ENCODE results near the gene SOX30.
"Not testable (repeated sequence)": the region's sequence is repeated elsewhere in the genome, so short reads cannot be mapped to it uniquely, and the experiment has no call there.

SOX30 gene

DNA sequence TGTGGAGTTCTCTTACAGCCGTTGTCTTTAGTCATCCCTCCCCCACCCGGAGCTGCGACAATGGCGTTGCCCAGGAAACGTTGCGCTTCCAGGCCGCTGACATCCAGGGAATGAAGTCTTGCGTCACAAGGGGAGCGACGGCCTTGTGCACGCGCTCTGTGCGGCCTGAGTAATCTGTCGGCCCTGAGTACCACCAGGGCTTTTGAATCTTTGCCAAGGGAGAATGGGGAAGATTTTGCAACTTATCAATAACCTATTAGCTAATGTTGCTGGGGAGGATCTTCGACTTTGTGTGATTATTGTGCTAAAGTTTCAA lies at the start of gene SOX30:
Gene SOX30 (minus strand): TSS at position 62 of the 316 bp plus-strand sequence. CDS start 360 bp downstream, outside the sequence.
- DNase-seq (ENCODE audit: low spot score) = no peak

DNA sequence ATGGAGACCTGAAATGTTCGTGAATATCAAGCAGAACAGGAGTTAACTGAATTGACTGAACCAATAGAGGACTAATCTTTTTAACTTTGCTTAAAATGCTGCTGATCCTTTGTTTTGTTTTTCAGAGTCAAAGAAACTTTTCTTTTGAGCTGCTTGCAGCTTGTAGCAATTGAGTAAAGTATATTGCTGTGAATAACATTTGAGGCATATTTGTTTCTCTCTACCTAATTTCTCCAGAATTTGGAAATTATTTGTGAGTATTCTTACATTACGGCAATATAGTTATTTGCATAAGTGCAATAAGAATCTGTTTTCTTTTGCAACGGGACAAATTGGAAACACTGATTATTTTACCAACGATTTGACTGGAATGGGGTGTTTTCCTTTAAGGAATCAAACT lies 46.4 kb upstream of the SOX30 start:
- not testable (repeated sequence) for DNase-seq (ENCODE audit: low spot score)

DNA sequence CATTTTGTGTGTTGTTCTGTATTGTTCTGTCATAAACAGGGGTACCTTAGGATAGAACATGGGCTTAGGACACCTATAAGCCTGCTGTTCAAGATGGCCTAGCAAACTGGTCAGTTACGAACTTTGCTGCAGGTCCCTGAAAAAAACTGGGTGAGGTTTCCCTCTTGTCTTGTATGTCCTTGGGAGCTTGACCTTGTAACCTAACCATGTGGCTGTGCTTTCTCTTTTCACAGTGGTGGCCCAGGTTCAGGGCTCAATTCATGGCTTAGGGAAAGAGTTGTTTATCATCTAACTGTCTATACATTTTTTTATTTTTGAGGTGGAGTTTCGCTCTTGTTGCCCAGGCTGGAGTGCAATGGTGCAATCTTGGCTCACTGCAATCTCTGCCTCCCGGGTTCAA lies 43.9 kb upstream of the SOX30 start:
- DNase-seq (ENCODE audit: low spot score) = not testable (repeated sequence)

DNA sequence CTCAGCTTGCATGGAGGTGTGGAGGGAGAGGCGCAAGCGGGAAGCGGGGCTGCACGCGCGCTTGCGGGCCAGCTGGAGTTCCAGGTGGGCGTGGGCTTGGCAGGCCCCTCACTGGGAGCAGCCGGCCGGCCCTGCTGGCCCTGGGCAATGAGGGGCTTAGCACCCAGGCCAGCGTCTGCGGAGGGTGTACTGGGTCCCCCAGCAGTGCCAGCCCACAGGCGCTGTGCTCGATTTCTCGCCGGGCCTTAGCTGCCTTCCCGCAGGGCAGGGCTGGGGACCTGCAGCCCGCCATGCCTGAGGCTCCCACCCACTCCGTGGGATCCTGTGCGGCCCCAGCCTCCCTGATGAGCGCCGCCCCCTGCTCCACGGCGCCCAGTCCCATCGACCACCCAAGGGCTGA lies 41.6 kb upstream of the SOX30 start:
- not testable (repeated sequence) for DNase-seq (ENCODE audit: low spot score)

DNA sequence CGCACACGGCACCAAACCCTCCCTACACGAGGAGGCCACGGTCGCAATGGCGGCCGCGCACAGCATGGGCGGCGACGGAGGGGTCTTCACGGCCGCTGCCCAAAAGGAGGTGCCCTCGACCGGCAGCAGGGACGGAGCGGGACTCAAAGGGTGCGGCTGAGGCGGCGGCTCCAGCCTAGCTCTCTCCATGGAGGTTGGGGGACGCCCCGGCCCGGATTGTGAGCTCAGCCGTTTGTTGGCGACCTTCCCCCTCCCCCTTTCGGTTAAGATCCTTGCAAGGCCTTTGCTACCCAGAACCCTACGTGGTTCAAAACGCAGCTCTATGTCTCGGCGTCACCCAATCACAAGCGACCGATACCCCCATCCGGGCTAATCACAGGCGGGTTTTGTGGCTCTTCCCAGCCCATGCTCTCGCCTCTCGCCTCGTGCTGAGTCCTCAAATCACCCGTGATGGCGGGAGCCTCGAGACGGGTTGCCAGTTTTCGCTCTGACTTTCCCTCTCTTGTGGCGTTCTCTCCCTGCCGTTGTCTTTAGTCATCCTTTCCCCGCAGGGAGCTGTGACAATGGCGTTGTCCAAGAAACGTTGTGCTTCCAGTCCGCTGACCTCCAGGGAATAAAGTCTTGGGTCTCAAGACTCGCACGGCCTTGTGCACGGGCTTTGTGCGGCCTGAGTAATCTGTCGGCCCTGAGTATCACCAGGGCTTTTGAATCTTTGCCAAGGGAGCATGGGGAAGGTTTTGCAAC lies 38.6 kb upstream of the SOX30 start:
- no peak for DNase-seq (ENCODE audit: low spot score)

DNA sequence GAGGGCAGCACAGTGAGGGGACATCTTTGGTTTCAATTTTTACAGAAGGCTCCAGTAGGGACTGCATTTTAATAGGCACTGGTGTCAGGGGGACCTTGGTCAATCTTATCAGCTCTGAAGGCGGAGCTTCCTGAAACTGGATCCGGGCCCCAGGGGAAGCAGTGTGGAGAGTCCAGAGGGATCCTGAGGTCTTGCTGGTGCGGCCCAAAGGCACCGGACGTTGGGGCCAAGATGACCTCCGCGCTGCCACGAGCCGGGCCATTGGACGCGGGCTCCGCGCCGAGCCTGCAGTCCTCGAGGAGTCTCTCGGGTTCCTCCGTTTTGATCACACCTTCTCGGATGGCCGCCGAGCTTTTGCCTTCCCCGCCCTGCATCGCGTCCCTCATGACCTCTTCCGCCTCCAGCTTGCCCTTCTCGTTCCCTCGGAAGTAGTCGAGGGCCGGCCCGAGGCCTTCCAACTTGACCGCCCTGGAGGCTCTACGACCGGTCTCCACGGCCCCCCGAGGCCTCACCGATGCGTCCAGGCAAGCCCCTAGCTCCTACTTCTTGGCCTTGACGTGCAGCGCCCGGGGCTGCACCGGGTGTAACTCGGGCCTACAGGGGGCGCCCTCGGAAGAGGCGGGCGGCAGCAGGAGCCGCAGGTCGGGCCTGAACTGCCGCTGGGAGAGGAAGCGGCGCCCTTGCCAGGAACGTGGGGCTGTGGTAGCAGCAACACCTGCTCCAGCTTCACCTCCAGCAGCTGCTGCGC lies 37.9 kb upstream of the SOX30 start:
- no peak for DNase-seq (ENCODE audit: low spot score)

DNA sequence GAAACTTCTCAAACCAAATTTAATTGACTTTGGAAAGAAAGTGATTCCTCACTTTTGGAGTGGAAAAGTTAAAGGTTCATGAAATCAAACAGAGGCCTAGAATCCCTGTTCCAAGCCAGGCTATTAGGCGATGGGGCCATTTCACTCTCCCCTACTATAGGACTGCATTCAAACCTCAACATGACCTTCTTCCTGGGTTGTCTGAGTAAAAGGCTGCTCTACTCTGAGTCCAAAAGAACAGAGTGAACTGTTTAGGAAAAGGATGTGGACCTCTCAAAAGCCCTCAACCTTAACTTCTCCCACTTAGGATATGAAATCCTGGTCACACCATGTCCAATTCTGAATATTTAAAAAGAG lies 34.9 kb upstream of the SOX30 start:
- no peak for DNase-seq (ENCODE audit: low spot score)

DNA sequence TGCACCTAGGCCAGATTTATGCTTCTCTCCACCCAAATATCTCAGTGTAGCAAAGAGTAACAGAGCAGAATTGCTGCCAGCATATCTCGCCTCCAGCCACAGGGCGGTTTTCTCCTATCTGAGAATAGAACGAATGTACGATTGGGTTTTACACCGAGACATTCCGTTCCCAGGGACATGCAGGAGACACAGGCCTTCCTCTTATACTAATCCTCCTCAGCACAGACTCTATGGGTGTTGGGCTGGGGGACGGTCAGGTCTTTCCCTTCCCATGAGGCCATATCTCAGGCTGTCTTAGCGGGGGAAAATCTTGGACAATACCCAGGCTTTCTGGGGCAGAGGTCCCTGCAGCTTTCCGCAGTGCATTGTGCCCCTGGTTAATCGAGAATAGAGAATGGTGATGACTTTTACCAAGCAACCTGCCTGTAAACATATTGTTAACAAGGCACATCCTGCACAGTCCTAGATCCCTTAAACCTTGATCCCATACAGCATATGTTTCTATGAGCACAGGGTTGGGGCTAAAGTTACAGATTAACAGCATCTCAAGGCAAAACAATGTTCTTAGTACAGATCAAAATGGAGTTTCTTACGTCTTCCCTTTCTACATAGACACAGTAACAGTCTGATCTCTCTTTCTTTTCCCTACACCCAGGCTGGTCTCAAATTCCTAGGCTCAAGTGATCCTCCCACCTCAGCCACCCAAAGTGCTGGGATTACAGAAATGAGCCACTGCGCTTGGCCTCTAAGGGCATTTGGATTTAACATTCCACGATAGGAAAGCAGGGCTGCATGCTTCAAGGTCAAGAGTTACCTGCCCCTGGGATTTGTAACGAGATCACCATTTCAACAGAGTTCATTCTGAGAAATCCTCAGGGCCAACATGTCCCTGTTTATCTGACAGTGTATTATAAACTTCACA lies 34.3 kb upstream of the SOX30 start:
- not testable (repeated sequence) for DNase-seq (ENCODE audit: low spot score)

DNA sequence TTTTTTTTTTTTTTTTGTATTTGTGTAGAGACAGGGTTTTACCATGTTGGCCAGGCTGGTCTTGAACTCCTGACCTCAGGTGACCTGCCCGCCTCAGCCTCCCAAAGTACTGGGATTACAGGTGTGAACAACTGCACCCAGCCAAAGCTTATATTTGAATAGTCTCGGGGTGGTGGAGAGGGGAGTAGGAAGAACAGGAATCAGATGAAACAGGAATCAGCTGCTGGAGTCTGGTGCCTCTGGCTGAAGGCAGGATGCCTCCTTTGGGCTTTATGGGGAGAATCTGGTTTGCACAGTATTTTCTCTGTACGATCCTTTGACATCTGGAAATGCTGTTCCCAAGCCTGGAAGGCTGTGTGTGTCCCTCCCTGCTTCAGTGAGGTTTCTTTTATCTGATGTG lies 30.0 kb upstream of the SOX30 start:
- no peak for DNase-seq (ENCODE audit: low spot score)

DNA sequence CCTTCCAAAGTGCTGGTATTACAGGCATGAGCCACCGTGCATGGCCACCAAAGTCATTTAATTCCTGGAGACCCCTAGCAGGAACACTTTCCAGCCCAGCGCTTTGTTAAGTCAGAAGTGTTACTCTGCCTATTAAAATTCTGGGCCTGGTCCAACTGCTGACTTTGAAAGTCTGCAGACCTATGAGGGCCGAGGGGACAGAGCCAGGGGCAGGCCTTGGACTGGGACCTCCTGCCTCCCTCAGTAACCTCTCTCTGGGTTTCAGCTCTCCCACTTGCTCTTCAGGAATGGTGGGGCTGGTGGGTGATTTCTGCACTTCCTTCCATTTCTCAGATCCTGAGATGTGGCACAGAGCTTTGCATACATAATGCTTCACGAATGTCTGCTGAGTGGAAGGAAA lies 28.8 kb upstream of the SOX30 start:
- DNase-seq (ENCODE audit: low spot score) = no peak

DNA sequence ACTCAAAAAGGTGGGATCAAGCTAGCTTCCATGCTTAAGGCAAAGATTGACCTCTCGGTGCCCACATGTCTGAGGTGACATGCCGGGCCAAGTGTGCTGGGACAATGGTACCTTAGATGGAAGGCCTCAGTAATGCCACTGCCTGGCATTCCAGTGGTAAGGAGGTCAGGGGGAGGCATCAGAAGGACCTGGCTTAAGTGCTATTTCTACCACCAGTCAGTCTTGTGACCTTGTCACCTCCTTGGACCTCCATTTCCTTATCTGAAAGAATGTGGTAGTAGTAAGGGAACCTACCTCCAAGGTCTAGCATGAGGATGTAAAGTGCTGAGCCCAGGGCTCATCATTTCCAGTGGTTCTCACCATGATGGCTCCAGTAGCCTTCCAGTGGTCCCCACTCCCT lies 28.0 kb upstream of the SOX30 start:
- DNase-seq (ENCODE audit: low spot score) = no peak

DNA sequence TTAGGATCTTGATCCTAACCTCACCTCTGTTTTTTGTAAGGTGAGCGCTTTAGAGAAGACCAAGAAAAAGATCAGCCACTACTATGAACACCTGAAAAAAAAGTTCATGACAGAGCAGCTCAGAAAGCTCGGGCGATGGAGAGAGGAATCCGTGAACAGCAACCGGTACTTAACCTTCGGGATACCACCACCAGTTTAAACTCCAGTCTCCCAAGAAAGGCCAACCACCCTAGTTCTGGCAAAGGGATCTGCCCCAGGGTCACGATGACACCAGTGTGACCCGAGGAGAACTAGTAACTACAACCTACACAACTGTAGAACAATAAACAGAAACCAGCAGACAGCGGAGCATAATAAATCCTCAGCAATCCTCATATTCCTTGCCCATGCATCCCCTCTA lies 27.6 kb upstream of the SOX30 start:
- no peak for DNase-seq (ENCODE audit: low spot score)

DNA sequence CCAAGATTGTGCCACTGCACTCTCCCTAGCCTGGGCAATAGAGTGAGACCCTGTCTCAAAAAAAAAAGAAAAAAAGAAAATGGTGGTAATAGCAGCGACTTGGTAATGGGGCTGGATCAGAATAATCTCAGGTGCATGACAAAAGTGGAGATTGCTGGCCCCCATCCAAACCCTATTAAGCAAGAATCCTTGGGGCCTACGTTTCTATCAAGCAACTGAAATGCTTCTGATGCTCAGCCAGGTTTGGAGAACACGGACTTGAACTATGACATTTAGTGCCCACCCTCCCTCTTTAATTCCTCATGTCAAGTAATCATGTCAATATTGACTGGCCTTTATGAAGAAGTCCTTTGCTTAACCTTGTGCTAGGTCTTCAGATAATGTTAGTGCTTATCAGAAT lies 25.7 kb upstream of the SOX30 start:
- DNase-seq (ENCODE audit: low spot score) = no peak

DNA sequence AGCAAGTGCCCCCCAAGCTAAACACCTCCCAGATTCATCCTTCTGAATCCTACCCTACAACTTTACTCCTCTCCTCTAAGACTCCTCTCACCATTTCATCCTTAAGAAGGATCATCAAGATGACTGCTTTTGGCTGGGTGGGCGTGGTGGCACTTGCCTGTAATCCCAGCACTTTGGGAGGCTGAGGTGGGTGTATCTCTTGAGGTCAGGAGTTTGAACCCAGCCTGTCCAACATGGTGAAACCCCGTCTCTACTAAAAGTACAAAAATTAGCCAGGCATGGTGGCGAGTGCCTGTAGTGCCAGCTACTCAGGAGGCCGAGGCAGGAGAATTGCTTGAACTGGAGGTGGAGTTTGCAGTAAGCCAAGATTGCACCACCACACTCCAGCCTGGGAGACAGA lies 22.1 kb upstream of the SOX30 start:
- DNase-seq (ENCODE audit: low spot score) = not testable (repeated sequence)

DNA sequence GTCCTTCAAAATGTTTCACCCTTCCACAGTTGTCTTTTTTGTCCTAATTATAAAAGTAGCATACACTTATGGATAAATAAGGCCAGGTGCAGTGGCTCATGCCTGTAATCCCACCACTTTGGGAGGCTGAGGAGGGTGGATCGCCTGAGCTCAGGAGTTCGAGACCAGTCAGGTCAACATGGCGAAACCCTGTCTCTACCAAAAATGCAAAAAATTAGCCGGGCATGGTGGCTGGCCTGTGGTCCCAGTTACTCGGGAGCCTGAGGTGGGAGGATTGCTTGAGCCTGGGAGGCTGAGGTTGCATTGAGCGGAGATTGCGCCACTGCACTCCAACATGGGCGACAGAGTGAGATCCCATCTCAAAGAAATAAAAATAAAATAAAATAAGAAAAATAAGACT lies 20.7 kb upstream of the SOX30 start:
- DNase-seq (ENCODE audit: low spot score) = no peak

DNA sequence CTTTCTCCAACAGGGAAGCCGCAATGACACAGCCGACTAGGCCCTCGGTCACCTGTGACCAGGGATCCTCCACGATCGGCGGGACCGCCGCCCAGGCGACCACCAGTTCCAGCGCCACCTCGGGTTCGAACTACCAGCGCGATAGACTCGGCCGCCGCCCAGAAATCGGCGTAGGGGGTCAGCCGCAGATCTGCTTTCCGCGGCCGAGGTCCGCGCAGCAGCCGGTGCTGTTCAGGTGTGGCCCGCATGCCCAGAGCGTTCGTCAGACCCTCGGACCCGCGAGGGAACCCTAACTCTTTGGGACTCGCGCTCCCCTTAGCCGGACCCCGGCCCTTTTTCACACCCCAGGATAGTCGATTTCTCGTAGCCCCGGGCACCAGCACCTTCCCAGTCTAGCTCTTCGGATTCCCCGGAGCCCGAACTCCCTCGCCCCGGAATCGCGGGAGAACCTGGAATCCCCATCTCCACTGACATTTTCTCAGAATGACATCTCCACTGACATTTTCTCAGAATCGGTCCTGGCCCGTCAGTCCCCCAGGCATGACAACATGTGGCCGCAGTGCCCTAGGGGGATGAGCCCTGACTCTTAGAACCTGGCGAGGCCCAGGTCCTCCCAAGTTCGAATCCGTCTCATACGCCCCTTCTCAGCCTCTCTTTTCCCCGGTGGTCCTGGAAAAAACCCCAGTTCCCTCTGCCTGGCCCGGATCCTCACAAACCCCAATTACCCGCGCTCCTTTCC lies 19.5 kb upstream of the SOX30 start:
- no peak for DNase-seq (ENCODE audit: low spot score)

DNA sequence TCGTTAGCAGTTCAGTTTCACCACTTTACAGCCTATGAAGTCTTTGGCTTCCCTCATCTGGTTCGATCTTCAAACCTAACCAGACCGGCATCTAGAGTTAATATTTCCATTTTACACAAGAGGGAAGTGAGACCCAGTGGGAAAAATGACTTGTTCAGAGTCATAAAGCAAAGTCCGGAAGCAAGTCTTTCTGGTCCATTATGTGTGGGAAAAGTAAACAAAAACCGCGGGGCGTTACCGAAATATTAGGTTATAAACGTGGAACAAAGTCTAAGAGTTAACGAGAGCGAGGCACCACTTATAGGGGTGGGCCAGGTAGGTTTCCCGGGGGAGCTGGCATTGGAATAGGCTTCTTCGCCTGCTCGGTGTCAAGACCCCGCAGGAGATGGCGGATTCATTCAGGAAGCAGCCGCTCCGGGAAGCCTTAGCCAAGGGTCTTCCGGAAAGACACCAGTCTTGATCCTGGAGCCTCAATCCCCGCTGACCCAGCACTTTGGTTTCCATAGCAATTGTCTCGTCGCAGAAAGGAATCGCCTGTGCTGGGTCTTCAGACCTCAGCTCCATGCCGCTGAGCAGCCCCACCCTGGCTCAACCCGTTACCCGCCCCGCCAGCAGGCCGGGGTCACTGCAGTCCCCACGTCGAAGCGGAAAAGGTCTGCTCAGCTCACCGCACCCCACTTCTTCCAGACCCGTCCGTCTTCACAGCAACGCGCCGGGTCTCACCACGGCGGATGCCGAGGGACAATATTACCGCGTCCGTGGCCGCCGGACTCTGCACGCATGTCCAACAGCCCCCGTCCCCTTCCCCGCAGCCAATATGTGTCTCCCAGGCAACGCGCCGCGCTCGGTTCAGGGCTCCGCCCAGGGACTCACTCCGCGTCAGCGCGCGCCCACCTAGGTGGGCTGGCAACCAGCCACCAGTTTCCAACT lies 18.7 kb upstream of the SOX30 start, which contains the start of gene C5orf52:
Gene C5orf52 (plus strand): TSS at position 872 of the 930 bp plus-strand sequence. CDS start 82 bp downstream, outside the sequence.
- peak; percentile 20 for DNase-seq (ENCODE audit: low spot score)

DNA sequence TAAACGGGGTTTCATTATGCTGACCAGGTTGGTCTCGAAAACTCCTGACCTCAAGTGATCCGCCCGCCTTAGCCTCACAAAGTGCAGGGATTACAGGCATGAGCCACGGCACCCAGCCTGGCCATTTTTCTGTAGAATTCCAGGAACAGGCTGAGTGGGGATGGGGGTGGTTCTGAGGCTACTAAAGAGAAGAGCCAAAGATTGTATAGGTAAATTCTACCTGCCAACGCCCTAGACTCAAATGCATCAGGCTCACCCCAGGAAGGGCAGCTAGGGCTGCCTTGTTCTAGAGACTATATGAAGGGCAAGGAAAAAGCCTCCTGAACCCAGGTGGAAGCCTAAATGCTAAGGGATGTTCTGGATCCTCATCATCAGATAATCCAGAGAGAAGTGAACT lies 17.5 kb upstream of the SOX30 start:
- DNase-seq (ENCODE audit: low spot score) = no peak

DNA sequence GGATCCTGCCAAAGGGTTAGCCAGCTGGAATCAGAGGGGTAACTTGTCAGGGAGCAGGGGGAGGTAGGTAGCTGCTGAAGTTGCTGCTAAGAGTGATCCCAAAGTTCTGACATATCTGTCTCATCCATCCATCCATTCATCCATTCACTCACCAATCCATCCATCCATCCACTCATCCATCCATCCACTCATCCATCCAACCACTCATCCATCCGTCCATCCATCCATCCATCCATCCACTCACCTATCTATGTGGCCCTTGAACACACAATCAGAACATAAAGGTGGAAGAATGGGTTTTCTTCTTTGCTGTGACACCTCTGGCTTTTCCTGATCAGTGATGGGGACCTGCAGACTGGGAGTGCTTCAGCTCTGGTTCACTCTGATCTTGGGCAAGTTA lies 16.1 kb upstream of the SOX30 start:
- no peak for DNase-seq (ENCODE audit: low spot score)

DNA sequence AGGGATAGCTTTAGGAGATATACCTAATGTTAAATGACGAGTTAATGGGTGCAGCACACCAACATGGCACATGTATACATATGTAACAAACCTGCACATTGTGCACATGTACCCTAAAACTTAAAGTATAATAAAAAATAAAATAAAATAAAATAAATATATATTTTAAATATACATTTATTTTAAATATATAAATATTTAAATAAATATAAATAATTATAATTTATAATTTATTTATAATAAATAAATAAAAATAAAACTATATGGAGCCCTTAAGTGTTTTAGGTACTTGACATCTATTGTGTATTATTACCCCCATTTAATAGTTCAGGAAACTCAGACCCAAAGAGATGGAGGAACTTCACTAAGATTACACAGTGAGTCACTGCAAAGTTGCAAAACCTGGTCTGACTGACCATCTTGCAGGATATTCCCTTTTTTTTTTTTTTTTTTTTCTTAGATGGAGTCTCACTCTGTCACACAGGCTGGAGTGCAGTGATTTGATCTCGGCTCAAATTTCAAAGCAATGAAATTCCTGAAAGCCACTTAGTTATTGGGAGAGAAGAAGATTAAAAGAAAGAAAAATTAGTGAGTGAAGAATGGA lies 13.3 kb upstream of the SOX30 start:
- peak; percentile 76 for DNase-seq (ENCODE audit: low spot score)

Measured in kidney tubule cell (primary cell).